MCF 10A (cell line): ENCODE data around the gene RLF. TPM values are rescaled to one million over a fixed set of nuclear protein-coding genes. Genes with fewer than 3 reads are reported as not detected.

Source experiments
- BruUV-seq: library from RNA; stranded (reverse); fragments of 400-500 nt; replicated peaks from 2 replicates; lab custom pipeline; 2021; lab: Mats Ljungman, UMichigan
- CTCF ChIA-PET: fragments of 300-600 bp; sonication (Branson Sonifier 250); formaldehyde crosslinking; extraction: SDS; loops from one replicate; lab custom pipeline; 2021; ENCODE audit warnings: antibody characterized with exemption, inconsistent platforms; lab: Yijun Ruan, JAX
- POLR2A ChIA-PET: fragments of 300-600, 350-650 bp; sonication (Branson Sonifier 250); formaldehyde crosslinking; extraction: SDS; loops from one replicate; lab custom pipeline; 2020; ENCODE audit warnings: antibody characterized with exemption, inconsistent platforms; lab: Yijun Ruan, JAX
- DNase-seq: peaks from one replicate; pipeline ENCODE4 v3.0.0-alpha.2; 2018; ENCODE audit not compliant: unreplicated experiment
- H3K27ac Mint-ChIP-seq: one replicate; pipeline ENCODE4 v1.8.0; 2022; ENCODE audit warnings: mild to moderate bottlenecking, low read depth, mixed read lengths; ENCODE audit not compliant: unreplicated experiment
- H3K27me3 Mint-ChIP-seq: one replicate; pipeline ENCODE4 v1.8.0; 2022; ENCODE audit warnings: mixed read lengths; ENCODE audit not compliant: insufficient read depth, unreplicated experiment
- H3K36me3 Mint-ChIP-seq: one replicate; pipeline ENCODE4 v1.8.0; 2022; ENCODE audit warnings: mild to moderate bottlenecking, moderate library complexity, mixed read lengths; ENCODE audit not compliant: insufficient read depth, unreplicated experiment
- H3K4me1 Mint-ChIP-seq: one replicate; pipeline ENCODE4 v1.8.0; 2022; ENCODE audit warnings: mixed read lengths; ENCODE audit not compliant: insufficient read depth, unreplicated experiment
- H3K4me3 Mint-ChIP-seq: one replicate; pipeline ENCODE4 v1.8.0; 2022; ENCODE audit warnings: mild to moderate bottlenecking, moderate library complexity, mixed read lengths; ENCODE audit not compliant: unreplicated experiment
- H3K9me3 Mint-ChIP-seq: one replicate; pipeline ENCODE4 v1.8.0; 2022; ENCODE audit warnings: mixed read lengths; ENCODE audit not compliant: unreplicated experiment
- CTCF ChIP-seq: fragments of 200-600 bp; IDR thresholded peaks from one replicate; pipeline ENCODE4 v1.8.0; 2022; ENCODE audit warnings: antibody characterized with exemption, mild to moderate bottlenecking; ENCODE audit not compliant: unreplicated experiment
- intact Hi-C: fragments of 100-400 bp; cut with micrococcal nuclease; formaldehyde crosslinking; loops from 2 replicates; pipeline ENCODE4 v1.14.1; 2022
- total RNA-seq: library from RNA; stranded (reverse); gene quantifications from 2 replicates; pipeline ENCODE4 v1.2.3, GENCODE V29; 2022

RLF gene
- total RNA-seq, 1 experiment from 2014 or later, result 8.8 TPM

GRCh38 chr1:40272653-40273213 lies 111.5 kb downstream of the RLF start:
- intact Hi-C loops, result no loop called here
- no peak for DNase-seq
- Mint-ChIP-seq H3K27ac (no peak overlapping the region), H3K4me1 (peaks cover 4% of the 10 kb centered on the region), H3K36me3 (peaks cover 74% of the 10 kb centered on the region), H3K4me3 (no peak overlapping the region), H3K9me3 (no peaks in the 10 kb centered on the region), H3K27me3 (no peaks in the 10 kb centered on the region)
- no TSS peak for BruUV-seq
- TF ChIP-seq CTCF, result no peak
- ChIA-PET CTCF (interaction anchor here (1.0 to 1.1 kb wide), 2 partner anchors 66 to 69 kb away, joined by 3 to 4 read pairs; no protein-coding TSS in a partner anchor), POLR2A (interaction anchor here (0.6 to 1.9 kb wide), 3 partner anchors 10 to 33 kb away, joined by 3 to 4 read pairs (median 3); no protein-coding TSS in a partner anchor)

DNA sequence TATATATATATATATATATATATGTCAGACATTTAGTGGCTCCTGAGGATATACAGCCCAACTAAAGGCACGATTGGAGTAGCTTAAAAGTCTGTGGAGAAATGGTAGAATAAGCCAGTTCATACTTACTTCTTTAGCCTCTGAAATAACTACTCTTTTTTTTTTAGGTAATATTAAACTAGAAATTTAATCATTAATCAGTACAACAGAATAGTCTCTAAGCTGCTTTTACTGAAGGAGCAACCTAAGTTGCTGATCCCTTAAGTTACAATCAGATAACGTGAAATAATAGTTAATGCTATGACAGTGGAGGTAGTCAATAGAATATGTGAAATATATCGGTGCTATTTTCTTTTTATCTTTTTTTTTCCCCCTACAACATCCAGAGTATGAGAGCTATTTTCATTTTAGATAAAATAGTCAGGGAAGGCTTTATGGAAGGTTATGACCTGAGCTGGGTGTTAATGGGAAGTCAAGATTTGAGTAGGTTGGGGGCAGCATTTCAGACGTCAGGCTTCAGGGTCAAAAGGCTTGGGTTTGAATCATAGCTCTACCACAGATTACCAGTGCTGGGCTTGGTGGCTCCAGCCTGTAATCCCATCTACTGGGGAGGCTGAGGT lies 112.5 kb downstream of the RLF start:
- ChIA-PET POLR2A (interaction anchor here (0.5 to 1.9 kb wide), 5 partner anchors 11 to 759 kb away, joined by 3 to 4 read pairs (median 3); no protein-coding TSS in a partner anchor), CTCF (interaction anchor here (0.5 to 1.1 kb wide), 6 partner anchors 10 to 687 kb away, joined by 3 to 4 read pairs (median 3); no protein-coding TSS in a partner anchor)
- Mint-ChIP-seq H3K4me1 (no peaks in the 10 kb centered on the region), H3K4me3 (no peak overlapping the region), H3K27me3 (no peaks in the 10 kb centered on the region), H3K27ac (no peak overlapping the region), H3K9me3 (no peaks in the 10 kb centered on the region), H3K36me3 (peaks cover 67% of the 10 kb centered on the region)
- no peak for TF ChIP-seq CTCF
- no peak for DNase-seq
- intact Hi-C loops, result no loop called here
- no TSS peak for BruUV-seq

DNA sequence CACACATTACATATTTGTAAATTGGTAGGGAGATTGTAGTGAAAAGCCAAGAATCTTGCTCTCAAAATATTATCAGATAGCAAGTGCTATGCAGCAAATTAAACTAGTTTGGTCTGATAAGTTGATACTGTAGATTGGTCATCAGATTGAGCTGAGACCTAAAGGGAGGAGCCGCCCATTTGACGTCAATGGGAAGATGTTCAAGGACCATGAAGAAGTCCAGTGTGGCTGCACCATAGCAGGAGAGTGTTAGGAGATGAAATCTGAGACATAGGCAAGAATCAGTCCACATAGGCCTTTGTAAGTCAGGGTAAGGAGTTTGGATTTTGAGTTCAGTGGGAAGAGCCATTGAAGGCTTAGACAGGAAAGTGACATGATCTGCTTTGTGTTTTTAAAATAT lies 113.1 kb downstream of the RLF start:
- no peak overlapping the region for H3K27ac Mint-ChIP-seq
- H3K9me3 Mint-ChIP-seq, result no peaks in the 10 kb centered on the region
- CTCF ChIA-PET, result interaction anchor here (0.5 to 1.0 kb wide), 3 partner anchors 11 to 574 kb away, joined by 3 to 4 read pairs (median 3); no protein-coding TSS in a partner anchor
- peaks cover 68% of the 10 kb centered on the region for H3K36me3 Mint-ChIP-seq
- no peak for TF ChIP-seq CTCF
- BruUV-seq, result no TSS peak
- no peaks in the 10 kb centered on the region for H3K27me3 Mint-ChIP-seq
- no peak overlapping the region for H3K4me3 Mint-ChIP-seq
- POLR2A ChIA-PET, result interaction anchor here (1.6 to 1.9 kb wide), 2 partner anchors 12 to 18 kb away, joined by 4 read pairs; no protein-coding TSS in a partner anchor
- no peaks in the 10 kb centered on the region for H3K4me1 Mint-ChIP-seq
- DNase-seq, result no peak
- intact Hi-C loops, result no loop called here

- ChIA-PET CTCF (interaction anchor here (0.6 to 1.5 kb wide), 2 partner anchors 49 to 123 kb away, joined by 5 read pairs; no protein-coding TSS in a partner anchor), POLR2A (interaction anchor here (0.7 kb wide), 1 partner anchor 34 kb away, joined by 3 read pairs; no protein-coding TSS in a partner anchor)
- intact Hi-C loops, result no loop called here
- no TSS peak for BruUV-seq
- TF ChIP-seq CTCF, result no peak
- H3K36me3 Mint-ChIP-seq, result peaks cover 68% of the 10 kb centered on the region
- DNase-seq, result no peak
- no peak overlapping the region for H3K4me3 Mint-ChIP-seq
- H3K4me1 Mint-ChIP-seq, result no peaks in the 10 kb centered on the region
- no peaks in the 10 kb centered on the region for H3K9me3 Mint-ChIP-seq
- no peaks in the 10 kb centered on the region for H3K27me3 Mint-ChIP-seq
- H3K27ac Mint-ChIP-seq, result no peak overlapping the region
Measured at GRCh38 chr1:40276122-40276521, 114.9 kb downstream of the RLF start.
